ENCODE results near the gene FBXO45.
"Not testable (repeated sequence)": the region's sequence is repeated elsewhere in the genome, so short reads cannot be mapped to it uniquely, and the experiment has no call there.

Gene FBXO45

GRCh38 chr3:196568246-196569002 is at the start of gene FBXO45, which contains the start of gene WDR53:
TSS of gene FBXO45 (plus strand) at chr3:196568660. CDS start at chr3:196568985, 325 bp downstream.
TSS of gene WDR53 (minus strand) at chr3:196568554. CDS start at chr3:196561475, 7,079 bp downstream.
- DNase-seq: peak; percentile 96

- DNase-seq: peak; percentile 63
Measured at GRCh38 chr3:196518966-196519717, 49.3 kb upstream of the FBXO45 start.

GRCh38 chr3:196519718-196520082 is 48.8 kb upstream of the FBXO45 start:
- DNase-seq: no peak

GRCh38 chr3:196521291-196521690 is 47.2 kb upstream of the FBXO45 start:
- not testable (repeated sequence) for DNase-seq

GRCh38 chr3:196523841-196524240 is 44.6 kb upstream of the FBXO45 start:
- no peak for DNase-seq

GRCh38 chr3:196524527-196524926 is 43.9 kb upstream of the FBXO45 start:
- no peak for DNase-seq

GRCh38 chr3:196525141-196525540 is 43.3 kb upstream of the FBXO45 start:
- no peak for DNase-seq

- peak; percentile 73 for DNase-seq
Measured at GRCh38 chr3:196528639-196529233, 39.7 kb upstream of the FBXO45 start.

GRCh38 chr3:196531418-196531817 is 37.0 kb upstream of the FBXO45 start:
- no peak for DNase-seq

GRCh38 chr3:196533260-196533681 is 35.2 kb upstream of the FBXO45 start:
- no peak for DNase-seq

GRCh38 chr3:196537319-196537984 is 31.0 kb upstream of the FBXO45 start:
- peak; percentile 64 for DNase-seq

- DNase-seq: no peak
Measured at GRCh38 chr3:196541684-196542445, 26.6 kb upstream of the FBXO45 start.

GRCh38 chr3:196544491-196544992 is 23.9 kb upstream of the FBXO45 start:
- no peak for DNase-seq

- DNase-seq: no peak
Measured at GRCh38 chr3:196546537-196546936, 21.9 kb upstream of the FBXO45 start.

- no peak for DNase-seq
Measured at GRCh38 chr3:196547067-196547466, 21.4 kb upstream of the FBXO45 start.

- not testable (repeated sequence) for DNase-seq
Measured at GRCh38 chr3:196549312-196549711, 19.1 kb upstream of the FBXO45 start.

- not testable (repeated sequence) for DNase-seq
Measured at GRCh38 chr3:196550172-196550571, 18.3 kb upstream of the FBXO45 start.

GRCh38 chr3:196552253-196552652 is 16.2 kb upstream of the FBXO45 start:
- no peak for DNase-seq

- no peak for DNase-seq
Measured at GRCh38 chr3:196553551-196553950, 14.9 kb upstream of the FBXO45 start.

- no peak for DNase-seq
Measured at GRCh38 chr3:196554205-196554604, 14.3 kb upstream of the FBXO45 start.

- DNase-seq: no peak
Measured at GRCh38 chr3:196555295-196555694, 13.2 kb upstream of the FBXO45 start.

GRCh38 chr3:196557236-196557635 is 11.2 kb upstream of the FBXO45 start:
- DNase-seq: no peak

All from CD4-positive, alpha-beta T cell treated with Interleukin-21 for 1 hour (primary cell).